ENCODE data around the gene SLCO3A1. TPM values are rescaled to one million over a fixed set of nuclear protein-coding genes. Genes with fewer than 3 reads are reported as not detected.

The SLCO3A1 gene
- total RNA-seq, 1 donor = 17.7 TPM

DNA sequence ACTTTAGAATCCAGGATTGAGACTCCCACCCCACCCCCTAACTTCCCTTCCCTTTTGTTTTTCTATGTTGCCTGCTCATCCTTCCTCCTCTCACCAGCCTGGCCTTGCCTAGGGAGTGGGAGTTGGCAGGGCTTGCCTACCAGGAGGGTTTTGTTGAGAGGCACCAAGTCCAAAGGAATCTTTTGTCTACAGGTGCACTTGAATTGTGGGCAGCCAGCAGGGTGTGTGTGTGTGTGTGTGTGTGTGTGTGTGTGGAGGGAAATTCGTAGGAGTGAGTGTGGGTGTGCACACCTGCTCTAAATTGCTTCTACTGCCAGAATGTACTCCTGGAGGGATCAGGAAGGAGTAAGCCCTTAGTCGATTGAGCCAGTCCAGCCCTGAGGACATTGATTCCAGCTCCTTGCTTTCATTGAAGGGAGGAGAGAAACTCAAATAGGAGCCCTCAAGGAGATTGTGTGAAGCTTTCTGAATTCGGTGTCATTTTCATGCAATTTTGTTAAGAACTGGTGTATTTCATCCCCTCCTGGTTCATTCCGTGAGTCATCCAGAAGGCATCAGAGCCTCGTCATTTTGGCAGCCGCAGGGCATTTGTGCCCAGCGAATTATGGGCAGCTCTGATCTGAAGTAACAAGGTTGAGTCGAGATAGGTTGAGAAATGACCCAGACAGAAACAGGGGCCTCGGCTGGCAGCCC lies 112.1 kb downstream of the SLCO3A1 start:
- Histone ChIP-seq H3K9me3 (ENCODE audit: low read depth, low read length) (no peaks in the 10 kb centered on the region), H3K27me3 (ENCODE audit: insufficient read depth, low read length) (no peaks in the 10 kb centered on the region), H3K4me1 (ENCODE audit: insufficient read depth, low read length) (peaks cover 5% of the 10 kb centered on the region), H3K4me3 (ENCODE audit: low read length) (no peak overlapping the region)

DNA sequence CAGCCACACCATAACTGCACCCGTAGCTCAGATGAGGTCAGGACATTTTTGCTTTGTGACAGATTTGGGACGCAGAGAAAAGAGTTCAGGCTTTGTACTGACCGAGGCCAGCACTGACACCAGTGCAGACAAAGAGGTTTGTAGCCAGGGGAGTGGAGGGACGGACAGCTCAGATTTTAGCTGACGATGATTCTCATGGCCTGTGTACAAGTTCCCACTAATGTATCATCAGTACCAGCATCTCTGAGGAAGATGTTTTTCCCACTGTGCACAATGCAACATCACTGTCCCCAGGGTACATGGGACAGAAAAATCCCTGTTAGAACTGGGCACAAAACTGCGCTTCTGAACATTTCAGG lies 112.7 kb downstream of the SLCO3A1 start:
- peaks cover 5% of the 10 kb centered on the region for H3K4me1 ChIP-seq (ENCODE audit: insufficient read depth, low read length)
- H3K4me3 ChIP-seq (ENCODE audit: low read length) = no peak overlapping the region
- no peaks in the 10 kb centered on the region for H3K9me3 ChIP-seq (ENCODE audit: low read depth, low read length)
- no peaks in the 10 kb centered on the region for H3K27me3 ChIP-seq (ENCODE audit: insufficient read depth, low read length)

DNA sequence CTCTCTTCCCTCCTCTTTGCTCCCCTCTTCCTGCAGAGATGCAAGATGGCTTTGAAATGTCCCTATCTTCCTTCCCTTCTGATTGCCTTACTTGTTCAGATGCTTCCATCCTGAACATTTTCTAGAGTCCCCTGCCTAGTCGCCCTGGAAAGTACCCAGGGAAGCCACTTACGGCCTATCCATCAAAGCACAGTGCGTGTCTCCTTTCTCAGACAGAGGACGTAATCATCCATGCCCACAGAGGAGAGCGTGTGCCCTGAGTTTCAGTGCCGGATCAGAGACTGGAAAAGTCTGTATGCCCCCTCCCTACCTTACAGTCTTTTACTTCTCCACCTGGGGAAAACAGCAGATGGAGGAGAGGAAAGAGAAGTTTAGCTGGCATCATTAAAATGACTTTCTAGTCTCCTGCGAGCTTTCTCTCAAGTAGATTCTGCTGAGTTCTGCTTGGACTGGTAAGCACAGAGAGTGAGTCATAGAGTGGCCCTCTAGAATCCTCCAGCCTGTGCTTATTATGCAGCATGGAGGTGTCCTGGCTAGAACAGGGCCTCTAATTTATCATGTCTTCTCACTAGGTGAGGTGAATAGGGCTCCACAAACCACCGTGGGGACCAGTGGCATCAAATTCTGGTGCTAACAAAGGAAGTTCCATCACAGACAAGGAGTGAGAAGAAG lies 114.6 kb downstream of the SLCO3A1 start:
- Histone ChIP-seq H3K4me1 (ENCODE audit: insufficient read depth, low read length) (no peaks in the 10 kb centered on the region), H3K9me3 (ENCODE audit: low read depth, low read length) (no peaks in the 10 kb centered on the region), H3K27me3 (ENCODE audit: insufficient read depth, low read length) (no peaks in the 10 kb centered on the region), H3K4me3 (ENCODE audit: low read length) (no peak overlapping the region)

DNA sequence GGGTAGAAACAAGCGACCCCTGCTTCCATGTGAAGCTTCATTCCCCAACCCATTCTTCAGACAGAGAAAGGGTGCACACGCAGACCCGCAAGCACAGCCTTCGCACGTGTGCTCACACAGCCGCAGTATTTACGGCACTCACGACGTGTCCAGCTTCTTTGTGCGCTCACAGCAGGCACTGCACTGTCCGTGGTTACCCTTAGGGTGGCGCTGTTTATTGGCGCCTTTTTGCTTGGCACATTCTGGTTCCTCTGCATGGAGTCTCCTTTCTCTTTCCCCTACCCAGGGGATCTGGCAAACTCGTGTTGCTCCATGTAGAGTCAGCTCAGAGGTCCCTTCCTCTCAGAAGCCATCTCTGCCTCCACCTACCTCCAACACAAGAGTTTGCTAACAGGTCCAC lies 115.1 kb downstream of the SLCO3A1 start:
- H3K4me1 ChIP-seq (ENCODE audit: insufficient read depth, low read length) = no peaks in the 10 kb centered on the region
- H3K27me3 ChIP-seq (ENCODE audit: insufficient read depth, low read length) = no peaks in the 10 kb centered on the region

DNA sequence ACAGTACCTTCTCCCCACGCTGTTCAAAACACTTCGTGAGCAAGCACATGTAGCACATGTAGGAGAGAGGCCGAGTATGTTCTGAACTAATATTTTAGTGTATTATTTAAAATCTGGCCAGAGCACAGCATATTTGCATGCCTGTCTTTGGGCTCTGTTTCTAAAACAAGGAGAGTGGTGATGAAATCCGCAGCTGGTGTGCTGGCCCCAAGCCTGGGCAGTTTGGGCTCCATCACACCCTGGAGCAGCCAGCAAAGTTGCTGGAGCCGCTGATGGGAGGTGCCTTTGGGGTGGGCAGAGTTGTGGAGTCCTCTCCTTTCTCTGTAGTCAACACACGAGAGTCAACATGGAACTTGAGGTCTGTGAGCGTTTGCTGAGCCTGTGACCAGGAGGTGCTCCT lies 116.6 kb downstream of the SLCO3A1 start:
- Histone ChIP-seq H3K4me3 (ENCODE audit: low read length) (no peak overlapping the region), H3K9me3 (ENCODE audit: low read depth, low read length) (no peaks in the 10 kb centered on the region), H3K27me3 (ENCODE audit: insufficient read depth, low read length) (no peaks in the 10 kb centered on the region), H3K4me1 (ENCODE audit: insufficient read depth, low read length) (no peaks in the 10 kb centered on the region)

More for the DNA sequence above, 115.1 kb downstream of the SLCO3A1 start:
- Histone ChIP-seq H3K4me3 (ENCODE audit: low read length) (no peak overlapping the region), H3K9me3 (ENCODE audit: low read depth, low read length) (no peaks in the 10 kb centered on the region)

DNA sequence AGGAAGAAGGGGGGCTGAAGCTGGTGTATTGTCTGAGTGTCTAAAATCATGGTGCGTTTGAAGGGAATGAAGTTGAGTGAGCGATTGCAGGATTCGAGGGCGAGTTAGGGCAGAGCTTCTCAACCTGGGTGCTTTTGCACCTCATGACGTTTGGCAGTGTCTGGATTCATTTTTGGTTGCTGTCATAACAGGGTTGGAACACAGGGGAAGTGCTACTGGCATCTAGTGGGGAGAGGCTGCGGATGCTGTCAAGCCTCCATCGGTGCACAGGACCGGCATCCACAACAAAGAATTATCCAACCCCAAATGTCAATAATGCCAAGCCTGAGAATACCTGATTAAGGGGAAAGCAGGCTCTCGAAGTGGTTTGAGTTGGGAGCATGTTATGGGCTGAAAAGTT lies 120.0 kb downstream of the SLCO3A1 start:
- no peaks in the 10 kb centered on the region for H3K27me3 ChIP-seq (ENCODE audit: insufficient read depth, low read length)
- H3K4me3 ChIP-seq (ENCODE audit: low read length) = no peak overlapping the region
- H3K9me3 ChIP-seq (ENCODE audit: low read depth, low read length) = no peaks in the 10 kb centered on the region
- no peaks in the 10 kb centered on the region for H3K4me1 ChIP-seq (ENCODE audit: insufficient read depth, low read length)

DNA sequence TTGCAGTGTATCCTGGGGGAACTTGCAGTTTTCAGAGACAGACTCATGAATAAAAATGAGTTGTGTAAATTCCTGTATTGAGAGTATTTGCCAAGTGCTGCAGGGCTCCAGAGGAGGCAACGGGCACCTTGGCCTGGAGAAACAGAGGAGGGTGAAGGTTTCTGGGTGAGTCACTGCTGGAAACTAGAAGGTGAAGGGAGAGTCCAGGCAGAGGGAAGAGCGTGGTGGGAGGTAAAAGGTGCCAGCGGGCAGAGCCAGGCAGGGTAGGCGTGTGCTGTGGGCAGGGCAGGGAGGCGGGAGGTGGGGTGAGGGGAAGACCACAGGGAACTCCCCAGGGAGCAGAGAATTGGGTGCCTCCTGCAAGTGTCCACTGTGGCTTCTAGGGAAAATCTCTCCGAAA lies 120.8 kb downstream of the SLCO3A1 start:
- H3K9me3 ChIP-seq (ENCODE audit: low read depth, low read length) = no peaks in the 10 kb centered on the region
- H3K4me3 ChIP-seq (ENCODE audit: low read length) = no peak overlapping the region
- no peaks in the 10 kb centered on the region for H3K4me1 ChIP-seq (ENCODE audit: insufficient read depth, low read length)
- no peaks in the 10 kb centered on the region for H3K27me3 ChIP-seq (ENCODE audit: insufficient read depth, low read length)

DNA sequence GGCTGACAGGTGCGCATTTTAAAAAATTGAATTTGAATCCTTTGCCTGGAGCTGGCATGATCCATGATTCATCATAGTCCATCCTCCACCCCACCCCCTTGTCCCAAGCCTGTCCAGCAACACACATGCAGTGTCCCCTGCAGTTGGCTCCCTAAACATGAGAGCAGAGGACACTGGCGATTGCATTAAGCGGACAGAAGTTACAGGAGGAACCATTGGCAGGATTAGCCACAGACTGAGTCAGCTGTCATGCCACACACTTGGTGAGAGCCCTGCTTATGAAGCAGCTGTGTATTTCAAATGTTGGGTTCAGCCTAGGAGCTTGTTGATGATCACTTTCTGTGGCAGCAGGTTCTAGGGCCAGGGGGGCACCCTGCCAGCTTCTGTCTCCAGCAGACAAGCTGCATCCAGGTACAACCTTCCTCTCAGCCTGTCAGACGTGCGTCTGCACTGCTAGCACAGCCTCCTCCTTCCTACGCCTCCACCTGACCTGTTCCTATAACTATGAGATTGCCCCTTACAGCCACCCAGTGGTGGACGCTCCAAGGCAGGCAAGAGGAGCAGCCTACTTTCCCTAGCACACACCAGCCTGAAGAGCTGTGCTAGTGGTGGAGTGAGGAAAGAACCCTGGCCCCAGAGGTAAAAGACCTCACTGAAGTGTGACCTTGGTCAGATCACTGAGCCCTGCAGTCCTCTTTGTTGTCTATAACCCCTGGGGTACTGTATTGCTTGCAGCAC lies 121.9 kb downstream of the SLCO3A1 start:
- Histone ChIP-seq H3K4me1 (ENCODE audit: insufficient read depth, low read length) (no peaks in the 10 kb centered on the region), H3K27me3 (ENCODE audit: insufficient read depth, low read length) (no peaks in the 10 kb centered on the region), H3K9me3 (ENCODE audit: low read depth, low read length) (no peaks in the 10 kb centered on the region), H3K4me3 (ENCODE audit: low read length) (no peak overlapping the region)

DNA sequence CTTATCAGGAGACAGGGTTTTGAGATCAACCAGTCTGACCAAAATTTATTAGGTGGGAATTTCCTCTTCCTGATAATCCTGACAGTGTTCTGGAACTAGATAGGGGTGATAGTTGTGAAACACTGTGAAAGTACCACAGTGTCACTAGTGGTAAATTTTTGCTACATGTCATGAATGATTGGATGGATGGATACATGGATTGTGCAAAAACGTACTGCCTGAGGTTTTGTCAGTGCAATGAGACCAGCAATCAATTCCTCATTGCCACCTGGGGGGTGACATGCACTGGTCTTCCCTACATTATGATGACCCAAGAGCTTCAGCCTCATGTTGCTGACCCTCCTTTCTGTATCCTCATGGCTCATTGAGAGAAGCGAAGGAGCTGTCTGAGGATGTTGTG lies 123.5 kb downstream of the SLCO3A1 start:
- no peaks in the 10 kb centered on the region for H3K4me1 ChIP-seq (ENCODE audit: insufficient read depth, low read length)
- H3K4me3 ChIP-seq (ENCODE audit: low read length) = no peak overlapping the region
- H3K9me3 ChIP-seq (ENCODE audit: low read depth, low read length) = no peaks in the 10 kb centered on the region
- no peaks in the 10 kb centered on the region for H3K27me3 ChIP-seq (ENCODE audit: insufficient read depth, low read length)

DNA sequence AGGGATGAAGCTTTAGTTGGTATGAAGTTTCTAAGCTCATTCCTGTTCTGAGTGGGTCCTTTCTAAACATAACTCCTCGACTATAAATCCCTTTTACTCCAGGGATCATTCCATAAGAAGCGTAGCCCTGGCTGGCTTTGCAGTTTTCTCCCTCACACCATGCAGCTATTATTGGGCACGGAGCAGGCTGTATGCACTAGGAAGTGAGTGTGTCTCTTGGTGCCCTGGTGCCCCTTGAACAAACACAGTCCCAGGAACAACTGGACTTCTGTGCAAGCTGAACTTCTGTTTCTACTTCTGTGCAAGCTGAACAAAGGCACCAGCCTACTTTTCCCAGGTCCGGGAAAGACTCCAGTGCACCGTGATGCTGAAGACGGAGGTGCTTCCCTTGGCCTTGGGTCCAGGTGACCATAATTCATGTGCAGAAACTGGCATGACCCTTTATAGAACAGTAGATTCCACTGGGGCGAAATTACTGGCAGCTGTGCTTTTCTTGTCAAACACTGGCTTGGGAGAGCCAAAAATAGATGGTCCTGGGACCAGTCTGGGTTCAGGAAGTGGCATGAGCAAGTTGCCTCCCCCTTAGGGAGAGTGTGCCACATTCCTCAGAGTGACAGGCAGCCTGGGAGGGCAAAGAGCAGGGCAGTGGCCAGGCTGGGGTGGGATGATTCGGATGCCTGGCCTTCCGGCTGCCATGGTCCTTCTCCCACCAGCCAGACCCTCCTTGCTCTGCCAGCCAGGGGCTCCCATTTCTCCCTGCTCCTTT lies 127.2 kb downstream of the SLCO3A1 start:
- H3K27me3 ChIP-seq (ENCODE audit: insufficient read depth, low read length) = no peaks in the 10 kb centered on the region
- no peaks in the 10 kb centered on the region for H3K9me3 ChIP-seq (ENCODE audit: low read depth, low read length)
- H3K4me3 ChIP-seq (ENCODE audit: low read length) = no peak overlapping the region
- no peaks in the 10 kb centered on the region for H3K4me1 ChIP-seq (ENCODE audit: insufficient read depth, low read length)

DNA sequence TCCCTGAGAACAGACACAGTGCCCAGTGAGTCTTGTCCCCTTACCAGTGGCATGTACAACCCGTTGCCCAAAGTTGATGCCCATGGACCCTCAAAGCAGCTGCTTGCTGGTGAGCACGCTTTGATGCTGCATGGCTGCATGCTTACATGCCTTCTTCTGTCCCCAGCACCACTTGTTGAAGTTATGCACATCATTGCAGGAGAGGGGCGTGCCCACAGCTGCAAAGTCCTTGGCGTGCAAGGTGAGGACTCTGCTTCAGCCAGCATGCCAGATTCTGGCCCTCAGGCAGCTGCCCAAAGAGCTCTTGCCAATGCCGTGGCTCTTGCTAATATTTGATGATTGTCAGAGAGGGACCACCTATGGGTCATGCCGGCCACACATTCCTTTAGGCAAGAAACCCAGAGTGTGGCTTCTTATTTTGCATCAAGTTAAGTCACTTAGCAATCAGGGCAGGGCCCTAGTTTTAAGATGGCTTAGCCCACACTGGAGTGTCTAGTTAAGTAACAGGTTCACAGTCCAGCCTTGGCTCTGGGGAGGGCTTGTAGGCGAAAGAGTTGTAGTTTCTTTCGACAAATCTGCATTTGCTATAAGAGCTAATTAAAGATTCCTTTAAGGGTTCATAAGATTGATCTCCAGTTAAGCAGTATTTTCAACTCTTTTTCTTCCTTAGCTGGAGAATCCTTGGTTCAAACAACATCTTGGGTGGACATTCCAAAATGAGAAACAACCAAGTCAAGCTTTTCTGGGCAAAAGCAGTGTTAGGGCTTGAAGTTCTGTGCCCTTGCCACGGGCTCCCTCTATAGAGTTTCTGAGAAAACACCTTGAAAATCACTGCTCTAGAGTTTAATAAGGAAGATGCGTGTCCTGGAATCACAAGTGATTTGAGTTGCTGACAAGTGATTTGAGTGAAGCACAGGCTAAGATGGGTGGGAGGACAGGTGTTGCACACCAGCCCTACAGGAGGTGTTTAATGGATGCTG lies 128.6 kb downstream of the SLCO3A1 start:
- Histone ChIP-seq H3K9me3 (ENCODE audit: low read depth, low read length) (no peaks in the 10 kb centered on the region), H3K4me1 (ENCODE audit: insufficient read depth, low read length) (no peaks in the 10 kb centered on the region), H3K4me3 (ENCODE audit: low read length) (no peak overlapping the region), H3K27me3 (ENCODE audit: insufficient read depth, low read length) (no peaks in the 10 kb centered on the region)

DNA sequence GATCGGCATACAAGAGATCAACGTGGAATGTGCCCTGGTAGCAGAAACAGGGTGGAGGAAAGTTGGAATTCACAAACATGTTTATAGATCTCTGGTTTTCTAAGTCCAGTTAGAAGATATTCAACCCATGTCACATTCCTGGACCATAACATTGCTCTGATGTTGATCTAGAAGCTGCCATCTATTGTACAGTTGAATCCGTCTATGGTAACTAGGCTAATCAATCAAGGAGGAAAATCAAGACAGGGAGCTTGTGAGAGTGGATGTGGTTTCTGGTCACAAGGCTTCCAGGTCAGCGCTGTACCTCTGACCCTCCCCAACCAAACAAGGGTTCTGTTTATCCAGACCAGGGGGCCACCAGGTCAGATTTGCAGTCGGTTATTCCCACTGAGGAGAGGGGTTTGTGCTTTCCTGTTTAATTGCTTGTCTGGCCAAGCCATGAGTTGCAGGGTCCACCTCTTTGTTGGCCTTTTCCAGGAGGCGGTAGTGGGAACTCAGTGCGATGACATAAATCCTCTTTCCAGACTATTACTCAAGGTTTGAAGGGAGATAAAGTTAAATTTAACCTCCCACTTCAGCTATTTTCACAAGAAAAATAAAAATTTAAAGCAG lies 130.3 kb downstream of the SLCO3A1 start:
- Histone ChIP-seq H3K4me3 (ENCODE audit: low read length) (no peak overlapping the region), H3K4me1 (ENCODE audit: insufficient read depth, low read length) (peaks cover 6% of the 10 kb centered on the region), H3K9me3 (ENCODE audit: low read depth, low read length) (no peaks in the 10 kb centered on the region), H3K27me3 (ENCODE audit: insufficient read depth, low read length) (no peaks in the 10 kb centered on the region)

DNA sequence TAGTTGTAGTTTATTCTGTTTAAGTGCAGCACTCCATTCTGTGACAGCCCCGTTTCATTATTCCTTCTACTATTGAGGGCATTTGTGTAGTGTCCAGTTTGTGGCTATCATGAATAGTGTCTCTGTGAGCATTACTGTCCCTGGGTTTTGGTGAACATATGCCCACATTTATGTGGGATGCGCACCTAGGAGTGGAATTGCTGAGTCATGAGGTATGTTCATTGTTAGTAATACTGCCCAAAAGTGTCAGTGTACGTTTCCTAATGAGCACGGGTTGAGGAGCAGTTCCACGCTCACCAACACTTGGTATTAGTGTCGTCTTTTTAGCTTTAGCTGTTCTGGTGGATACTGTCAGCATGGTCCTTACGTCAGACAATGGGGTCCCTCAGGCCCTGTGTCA lies 131.8 kb downstream of the SLCO3A1 start:
- no peaks in the 10 kb centered on the region for H3K27me3 ChIP-seq (ENCODE audit: insufficient read depth, low read length)
- peaks cover 6% of the 10 kb centered on the region for H3K4me1 ChIP-seq (ENCODE audit: insufficient read depth, low read length)
- H3K9me3 ChIP-seq (ENCODE audit: low read depth, low read length) = no peaks in the 10 kb centered on the region
- H3K4me3 ChIP-seq (ENCODE audit: low read length) = no peak overlapping the region

DNA sequence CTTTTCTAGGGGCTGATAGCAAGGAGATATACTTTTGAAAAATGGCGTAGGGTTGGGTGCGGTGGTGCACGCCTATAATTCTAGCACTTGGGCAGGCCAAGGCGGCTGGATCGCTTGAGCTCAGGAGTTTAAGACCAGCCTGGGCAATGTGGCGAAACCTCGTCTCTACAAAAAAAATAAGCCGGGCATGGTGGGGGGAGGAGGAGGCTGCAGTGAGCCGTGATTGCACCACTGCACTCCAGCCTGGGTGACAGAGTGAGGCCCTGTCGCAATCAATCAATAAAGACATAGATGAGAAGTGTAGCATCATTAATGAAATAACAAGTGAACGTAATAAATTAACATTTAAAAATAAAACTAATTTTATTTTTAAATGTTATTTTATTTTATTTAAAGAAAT lies 134.6 kb downstream of the SLCO3A1 start:
- Histone ChIP-seq H3K9me3 (ENCODE audit: low read depth, low read length) (no peaks in the 10 kb centered on the region), H3K4me3 (ENCODE audit: low read length) (no peak overlapping the region), H3K4me1 (ENCODE audit: insufficient read depth, low read length) (peaks cover 13% of the 10 kb centered on the region), H3K27me3 (ENCODE audit: insufficient read depth, low read length) (no peaks in the 10 kb centered on the region)

All from mononuclear cell (primary cell).